GM15510 (cell line): Measurements from ENCODE around the gene LEP.

ENCODE experiments used
- POLR2A ChIP-seq: IDR thresholded peaks from 3 replicates; pipeline ENCODE4 v1.6.1; 2011; ENCODE audit warnings: borderline replicate concordance; ENCODE audit not compliant: insufficient read length; ENCODE audit errors: extremely low read depth

Gene LEP

GRCh38 chr7:128303133-128303532 lies 62.1 kb downstream of the LEP start:
- TF ChIP-seq POLR2A: no peak

GRCh38 chr7:128303643-128304042 lies 62.6 kb downstream of the LEP start:
- TF ChIP-seq POLR2A: no peak

- TF ChIP-seq POLR2A: no peak
These were observed 63.1 kb downstream of the LEP start for GRCh38 chr7:128304212-128304611.

DNA sequence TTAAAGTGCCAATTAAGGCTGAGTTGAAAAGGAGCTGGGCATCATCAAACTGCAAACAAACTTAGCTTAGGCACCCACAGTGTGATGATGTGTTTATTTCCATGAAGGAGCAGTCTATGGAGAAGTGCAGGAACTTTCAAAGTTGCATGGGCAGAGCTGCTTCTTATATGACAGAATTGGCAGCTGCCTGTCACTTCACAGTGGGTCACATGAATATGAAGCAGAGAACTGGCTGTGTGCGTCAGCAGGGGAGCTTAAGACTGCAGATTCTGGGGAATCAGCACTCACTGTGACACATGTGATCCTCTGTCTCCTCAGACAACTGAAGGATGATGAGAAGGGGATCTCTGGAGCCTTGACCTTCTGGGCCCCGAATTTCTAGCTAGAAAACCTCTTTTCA lies 66.0 kb downstream of the LEP start:
- TF ChIP-seq POLR2A: no peak
